Measurements from ENCODE around the gene ZNF783.
"Not testable (repeated sequence)": the region's sequence is repeated elsewhere in the genome, so short reads cannot be mapped to it uniquely, and the experiment has no call there.

ZNF783 gene

DNA sequence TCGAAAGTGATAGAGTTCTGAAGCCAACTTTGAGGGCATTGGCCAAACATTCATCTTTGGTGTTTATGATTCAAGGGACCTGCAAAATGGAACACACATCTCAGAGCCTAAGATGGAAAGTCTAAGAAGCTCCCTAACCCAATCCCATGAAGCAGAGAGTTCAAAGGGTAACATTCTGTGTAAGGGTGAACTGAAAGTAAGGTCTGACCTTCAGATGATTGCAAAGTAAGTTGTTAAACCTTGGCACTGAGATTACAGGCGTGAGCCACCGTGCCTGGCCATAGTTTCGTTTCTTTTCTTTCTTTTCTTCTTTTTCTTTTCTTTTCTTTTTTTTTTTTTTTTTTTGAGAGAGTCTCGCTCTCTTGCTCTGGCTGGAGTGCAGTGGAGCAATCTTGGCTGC lies 20.3 kb upstream of the ZNF783 start:
- no peak for DNase-seq

DNA sequence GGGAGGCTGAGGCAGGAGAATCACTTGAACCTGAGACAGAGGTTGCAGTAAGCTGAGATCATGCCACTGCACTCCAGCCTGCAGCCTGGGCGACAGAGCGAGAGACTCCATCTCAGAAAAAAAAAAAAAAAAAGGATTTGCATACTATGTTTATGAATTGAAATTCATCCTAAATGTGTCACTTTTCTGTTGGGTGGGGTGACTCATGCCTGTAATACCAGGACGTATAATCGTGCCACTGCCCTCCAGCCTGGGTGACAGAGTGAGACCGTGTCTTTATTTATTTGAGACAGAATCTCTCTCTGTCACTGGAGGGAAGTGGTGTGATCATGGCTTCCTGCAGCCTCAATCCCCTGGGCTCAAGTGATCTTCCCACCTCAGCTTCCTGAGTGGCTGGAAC lies 16.8 kb upstream of the ZNF783 start:
- no peak for DNase-seq

DNA sequence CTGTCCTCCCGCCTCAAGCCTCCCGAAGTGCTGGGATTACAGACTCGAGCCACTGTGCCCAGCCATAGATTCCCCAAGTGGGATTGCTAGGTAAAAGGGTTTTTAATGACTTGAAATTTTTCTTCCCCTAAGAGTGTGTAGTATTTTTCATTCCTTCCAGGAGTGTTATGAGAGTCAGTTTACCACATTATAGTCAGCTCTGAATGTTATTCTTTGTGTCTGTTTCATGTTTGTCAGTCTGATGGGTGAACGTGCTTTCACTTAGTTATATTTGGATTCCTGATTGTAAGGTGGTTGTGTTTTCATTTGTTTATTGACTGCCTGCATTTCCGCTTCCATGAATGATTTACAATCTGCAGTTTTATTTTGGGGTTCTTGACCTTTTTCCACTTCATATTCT lies 16.3 kb upstream of the ZNF783 start:
- no peak for DNase-seq

DNA sequence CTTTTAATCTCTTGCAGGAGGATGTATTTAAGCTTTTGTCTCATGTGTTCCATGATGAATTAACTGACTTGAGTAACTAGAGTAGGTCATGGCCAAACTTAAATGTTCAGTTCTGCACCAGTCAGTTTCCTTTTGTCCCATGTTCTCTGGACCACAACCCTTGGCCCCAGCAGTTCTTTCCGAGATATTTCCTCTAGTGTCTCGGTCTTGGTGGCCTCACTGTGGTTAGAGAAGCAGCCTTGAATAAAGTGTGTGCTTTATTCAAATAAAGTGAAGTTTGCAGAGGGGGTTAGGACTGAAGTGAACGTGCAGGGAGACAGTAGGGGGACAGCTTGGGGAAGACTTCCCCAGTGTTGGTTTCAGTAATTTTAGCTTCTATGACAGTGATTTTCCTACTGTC lies 13.2 kb upstream of the ZNF783 start:
- no peak for DNase-seq

DNA sequence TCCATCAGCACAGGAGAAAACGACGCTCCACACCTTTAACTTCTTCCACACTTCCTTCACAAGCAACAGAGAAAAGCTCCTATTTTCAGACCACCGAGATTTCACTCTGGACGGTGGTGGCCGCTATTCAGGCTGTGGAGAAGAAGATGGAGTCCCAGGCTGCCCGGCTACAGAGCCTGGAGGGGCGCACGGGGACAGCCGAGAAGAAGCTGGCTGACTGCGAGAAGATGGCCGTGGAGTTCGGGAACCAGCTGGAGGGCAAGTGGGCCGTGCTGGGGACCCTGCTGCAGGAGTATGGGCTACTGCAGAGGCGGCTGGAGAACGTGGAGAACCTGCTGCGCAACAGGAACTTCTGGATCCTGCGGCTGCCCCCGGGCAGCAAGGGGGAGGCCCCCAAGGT lies 11.8 kb upstream of the ZNF783 start:
- DNase-seq, result not testable (repeated sequence)

DNA sequence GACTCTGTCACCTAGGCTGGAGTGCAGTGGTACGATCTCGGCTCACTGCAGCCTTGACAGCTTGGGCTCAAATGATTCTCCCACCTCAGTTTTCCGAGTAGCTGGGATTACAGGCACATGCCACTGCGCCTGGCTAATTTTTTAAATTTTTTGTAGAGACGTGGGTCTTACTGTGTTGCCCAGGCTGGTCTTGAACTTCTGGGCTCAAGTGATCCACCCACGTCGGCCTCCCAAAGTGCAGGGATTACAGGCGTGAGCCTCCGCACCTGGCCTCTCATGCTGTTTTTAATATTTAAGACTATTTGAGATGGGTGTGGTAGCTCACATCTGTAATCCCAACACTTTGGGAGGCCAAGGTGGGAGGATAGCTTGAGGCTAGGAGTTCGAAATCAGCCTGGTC lies 10.5 kb upstream of the ZNF783 start:
- not testable (repeated sequence) for DNase-seq

DNA sequence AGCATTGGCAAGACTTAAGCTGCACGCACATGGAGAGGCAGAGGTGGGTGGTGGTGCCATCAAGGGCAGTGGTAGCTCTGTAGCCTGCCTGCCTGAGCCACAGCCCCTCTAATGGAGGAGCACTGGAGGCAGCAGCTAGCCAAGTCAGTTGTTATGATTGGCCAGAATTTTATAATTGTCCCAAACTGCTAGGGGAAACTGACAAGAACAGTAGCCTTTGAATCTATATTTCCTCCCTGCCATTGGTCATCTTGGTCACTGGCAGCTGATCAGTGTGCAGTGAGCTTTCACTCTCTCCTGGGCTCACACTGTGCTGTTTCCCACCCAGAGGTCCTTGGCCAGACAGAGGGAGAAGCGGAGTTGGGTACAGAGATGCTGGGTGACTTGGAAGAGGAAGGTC lies 9.6 kb upstream of the ZNF783 start:
- no peak for DNase-seq

DNA sequence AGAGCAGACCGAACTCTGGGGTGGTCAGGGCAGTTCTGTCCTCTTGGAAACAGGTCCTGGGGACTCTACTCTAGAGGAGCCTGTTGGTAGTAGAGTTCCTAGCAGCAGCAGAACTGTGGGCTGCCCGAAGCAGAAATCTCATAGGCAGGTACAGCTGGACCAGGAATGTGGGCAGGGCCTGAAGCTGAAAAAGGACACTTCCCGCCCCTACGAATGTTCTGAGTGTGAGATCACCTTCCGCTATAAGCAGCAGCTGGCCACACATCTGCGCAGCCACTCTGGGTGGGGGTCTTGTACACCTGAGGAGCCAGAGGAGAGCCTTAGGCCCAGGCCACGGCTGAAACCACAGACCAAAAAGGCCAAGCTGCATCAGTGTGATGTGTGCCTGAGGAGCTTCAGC lies 8.3 kb upstream of the ZNF783 start:
- no peak for DNase-seq

DNA sequence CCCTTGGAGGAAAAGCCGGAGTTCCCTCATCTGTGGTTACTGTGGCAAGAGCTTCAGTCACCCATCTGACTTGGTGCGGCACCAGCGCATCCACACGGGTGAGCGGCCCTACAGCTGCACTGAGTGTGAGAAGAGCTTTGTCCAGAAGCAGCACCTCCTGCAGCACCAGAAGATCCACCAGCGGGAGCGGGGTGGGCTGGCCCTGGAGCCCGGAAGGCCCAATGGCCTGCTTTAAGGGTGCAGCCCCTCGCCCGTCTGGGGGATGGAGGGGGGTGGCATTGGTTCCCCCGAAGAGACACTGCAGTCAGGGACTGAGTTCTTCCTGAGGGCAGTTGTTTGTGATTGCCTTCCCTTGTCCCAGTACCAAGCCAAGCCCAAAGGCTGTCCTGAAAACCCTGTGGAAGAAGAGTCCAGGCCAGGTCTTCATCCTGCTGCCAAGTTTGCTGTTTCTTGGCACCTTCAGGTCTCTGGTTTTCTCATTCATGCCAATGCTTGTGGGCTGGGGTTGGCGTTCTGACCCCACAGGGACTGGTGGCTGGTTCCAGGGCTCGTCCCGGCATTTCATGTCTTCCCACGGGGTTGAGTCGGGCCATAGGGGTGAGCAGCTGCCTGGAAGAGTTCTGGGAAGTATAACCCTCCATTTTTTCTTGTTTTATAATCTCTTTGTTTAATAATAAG lies 7.7 kb upstream of the ZNF783 start:
- no peak for DNase-seq

DNA sequence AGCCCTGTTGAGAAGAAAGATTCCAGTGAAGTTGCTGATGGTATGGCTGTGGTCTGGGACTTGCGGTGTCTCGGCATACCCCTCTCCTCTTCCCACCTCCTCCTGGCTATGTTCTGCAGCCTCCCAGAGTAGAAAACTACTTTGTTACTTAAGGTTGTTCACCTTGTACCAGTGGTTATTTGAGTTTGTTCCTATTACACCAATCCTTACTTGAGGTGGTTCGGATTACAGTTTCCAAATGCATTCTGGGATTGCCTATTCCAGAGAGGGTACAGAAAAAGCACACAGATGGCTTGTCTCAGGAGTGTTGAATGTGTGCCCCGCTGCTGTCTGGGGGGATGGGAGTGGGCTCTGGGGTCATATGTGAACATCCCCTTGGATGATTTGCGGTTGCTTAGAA lies 6.8 kb upstream of the ZNF783 start:
- DNase-seq, result no peak

DNA sequence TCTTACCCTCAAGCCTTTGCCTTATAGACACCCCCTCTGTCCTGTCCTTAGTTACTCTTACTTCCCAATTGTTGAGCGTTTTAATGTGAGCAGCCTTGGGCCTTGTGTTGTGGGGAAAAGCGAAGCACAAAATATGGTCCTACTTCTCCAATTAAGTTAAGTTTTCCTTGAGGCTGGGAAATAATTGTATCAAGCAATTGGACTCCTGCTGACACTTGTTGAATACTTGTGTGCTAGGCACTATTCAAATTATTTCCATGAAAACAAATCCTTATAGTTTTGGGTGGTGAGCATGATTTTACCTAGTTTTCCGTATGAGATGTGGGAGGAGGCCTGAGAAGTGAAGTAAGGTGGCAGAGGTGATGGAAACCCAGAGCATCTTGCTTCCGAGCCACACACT lies 5.4 kb upstream of the ZNF783 start:
- no peak for DNase-seq

DNA sequence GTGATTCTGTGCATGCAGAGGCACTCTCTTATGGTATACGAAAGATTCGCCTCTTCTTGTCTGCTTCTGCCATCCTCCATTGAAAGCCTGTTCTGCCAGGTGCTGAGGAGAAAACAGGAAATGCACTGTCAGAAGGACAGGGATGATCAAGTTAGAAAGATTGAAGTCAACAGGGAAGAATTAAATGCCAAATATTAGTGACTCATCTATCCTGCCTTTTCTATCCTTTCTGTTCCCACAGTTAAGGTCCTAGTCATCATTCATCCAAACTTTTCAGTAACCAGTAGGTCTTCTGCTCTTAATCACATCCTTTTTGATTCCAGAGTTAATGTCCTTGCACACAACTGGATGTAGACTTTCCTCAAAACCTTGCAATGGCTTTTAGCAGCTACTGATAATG lies 4.8 kb upstream of the ZNF783 start:
- DNase-seq, result no peak

DNA sequence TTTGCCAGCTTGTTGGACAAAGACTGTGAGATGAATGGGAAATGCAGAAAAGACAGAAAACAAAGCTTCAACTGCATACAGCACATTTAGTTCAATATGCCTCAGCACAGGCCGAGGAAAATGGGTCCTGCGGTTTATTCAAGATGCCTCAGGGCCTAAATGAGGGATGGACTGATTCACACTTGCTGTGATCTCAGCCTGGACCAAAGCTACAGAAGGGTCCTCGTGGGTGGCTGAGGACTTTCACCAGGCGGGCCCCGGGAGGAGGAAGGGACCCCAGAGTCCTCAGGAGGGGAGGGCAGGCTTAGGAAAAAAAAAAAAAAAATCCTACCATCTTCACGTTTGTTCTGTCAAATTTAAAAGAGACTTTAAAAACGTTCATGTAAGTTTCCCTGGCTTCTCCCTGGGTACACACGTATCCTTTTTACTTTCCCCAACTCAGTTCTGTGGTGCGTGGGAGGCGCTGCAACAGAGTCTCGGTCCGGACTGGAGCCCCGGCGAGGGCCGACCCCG lies 624 bp upstream of the ZNF783 start:
- no peak for DNase-seq

DNA sequence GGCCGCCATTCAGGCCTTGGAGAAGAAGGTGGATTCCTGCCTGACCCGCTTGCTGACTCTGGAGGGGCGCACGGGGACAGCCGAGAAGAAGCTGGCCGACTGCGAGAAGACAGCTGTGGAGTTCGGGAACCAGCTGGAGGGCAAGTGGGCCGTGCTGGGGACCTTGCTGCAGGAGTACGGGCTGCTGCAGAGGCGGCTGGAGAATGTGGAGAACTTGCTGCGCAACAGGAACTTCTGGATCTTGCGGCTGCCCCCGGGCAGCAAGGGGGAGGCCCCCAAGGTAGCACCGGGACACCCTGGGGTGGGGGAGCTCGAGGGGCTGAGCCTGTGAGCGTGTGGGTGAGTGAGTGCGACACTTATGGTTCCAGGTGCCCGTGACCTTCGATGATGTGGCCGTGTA lies 4.5 kb downstream of the ZNF783 start:
- no peak for DNase-seq

DNA sequence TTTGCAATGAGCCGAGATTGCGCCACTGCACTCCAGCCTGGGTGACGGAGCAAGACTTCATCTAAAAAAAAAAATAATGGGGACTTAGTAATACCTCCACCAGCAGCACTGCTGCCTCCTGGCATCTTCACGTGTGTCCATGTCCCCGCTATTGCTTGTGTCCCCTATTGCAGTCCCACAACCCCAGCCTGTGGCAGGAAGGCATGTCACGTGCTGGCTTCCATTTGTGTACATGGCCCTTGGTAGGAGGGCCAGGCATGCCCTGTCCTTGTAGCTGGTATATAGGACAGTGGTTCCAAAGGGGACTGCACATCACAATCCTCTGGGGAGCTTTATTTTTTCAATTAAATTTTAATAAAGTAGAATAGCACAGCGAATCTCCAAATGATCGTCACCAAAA lies 5.7 kb downstream of the ZNF783 start:
- DNase-seq, result no peak

DNA sequence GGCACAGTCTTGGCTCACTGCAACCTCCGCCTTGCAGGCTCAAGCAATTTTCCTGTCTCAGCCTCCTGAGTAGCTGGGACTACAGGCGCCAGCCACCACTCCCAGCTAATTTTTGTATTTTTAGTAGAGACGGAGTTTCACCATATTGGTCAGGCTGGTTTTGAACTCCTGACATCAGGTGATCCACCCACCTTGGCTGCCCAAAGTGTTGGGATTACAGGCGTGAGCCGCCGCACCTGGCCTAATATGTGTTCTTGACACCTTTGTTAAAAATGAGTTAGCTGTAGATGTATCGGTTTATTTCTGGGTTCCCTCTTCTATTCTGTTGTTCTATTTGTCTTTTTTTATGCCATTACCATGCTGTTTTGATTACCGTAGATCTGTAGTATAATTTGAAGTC lies 12.4 kb downstream of the ZNF783 start:
- not testable (repeated sequence) for DNase-seq

DNA sequence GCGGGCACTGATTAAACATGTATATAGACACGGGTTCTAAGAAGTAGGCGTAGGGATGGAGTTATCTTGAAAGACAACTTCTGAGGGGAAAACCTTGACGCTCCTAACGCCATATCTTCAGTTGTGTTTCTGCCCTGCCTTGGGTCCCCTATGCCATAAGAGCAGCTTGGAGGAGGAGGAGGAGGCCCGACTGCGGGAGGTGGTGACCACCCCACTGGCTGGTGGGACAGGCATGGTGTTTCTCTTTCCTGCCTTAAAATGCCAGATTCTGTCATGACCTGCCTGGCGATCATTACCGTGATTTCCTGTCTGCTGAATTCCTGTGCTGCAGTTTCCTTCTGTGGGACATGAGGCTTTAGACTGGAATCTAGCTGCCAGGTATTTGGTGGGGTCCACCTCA lies 15.9 kb downstream of the ZNF783 start:
- DNase-seq, result no peak

DNA sequence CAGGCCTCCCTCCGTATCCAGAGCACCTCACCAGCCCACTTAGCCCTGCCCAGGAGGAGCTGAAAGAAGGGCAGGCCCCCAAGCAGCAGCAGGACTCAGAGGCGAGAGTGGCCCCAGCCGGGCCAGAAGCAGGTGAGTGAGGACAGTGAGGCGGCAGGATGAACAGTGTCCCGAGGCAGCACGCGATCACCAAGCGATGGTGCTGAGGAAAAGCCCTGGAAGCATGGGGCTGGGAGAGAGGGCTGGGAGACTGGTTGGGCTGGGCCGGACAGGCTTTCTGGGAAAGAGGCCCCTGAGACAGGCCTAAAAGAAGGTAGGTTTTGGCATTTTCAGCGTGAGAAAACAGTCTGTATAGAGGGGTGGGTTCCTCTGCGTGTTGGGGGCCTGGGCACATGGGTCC lies 16.4 kb downstream of the ZNF783 start:
- no peak for DNase-seq

DNA sequence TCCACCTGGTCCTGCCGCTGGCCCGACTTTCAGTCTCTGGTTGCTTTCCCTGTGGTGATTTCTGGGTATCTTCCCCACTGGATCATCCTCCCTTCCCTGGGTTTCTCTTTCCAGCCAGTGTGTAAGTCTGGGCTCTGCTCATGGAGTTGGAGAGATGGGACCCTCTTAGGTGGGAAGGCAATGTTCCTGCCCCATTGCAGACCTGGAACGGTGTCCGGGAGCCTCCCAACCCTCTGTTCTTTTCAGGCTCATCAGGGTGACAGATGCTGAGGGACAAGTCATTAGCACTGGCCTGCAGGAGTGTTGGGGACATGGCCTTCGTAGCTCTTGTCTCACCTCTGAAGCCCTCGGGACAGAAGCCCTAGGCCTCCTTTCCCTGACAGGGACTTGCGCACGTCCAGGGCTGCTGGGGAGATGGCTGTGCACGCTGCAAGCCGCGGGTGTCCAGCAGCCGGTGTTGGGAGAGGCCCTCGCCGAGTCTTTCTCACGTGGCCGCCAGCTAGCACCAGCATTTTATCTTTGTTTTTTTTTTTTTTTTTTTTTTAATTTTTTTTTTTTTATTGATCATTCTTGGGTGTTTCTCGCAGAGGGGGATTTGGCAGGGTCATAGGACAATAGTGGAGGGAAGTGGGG lies 17.2 kb downstream of the ZNF783 start:
- no peak for DNase-seq

DNA sequence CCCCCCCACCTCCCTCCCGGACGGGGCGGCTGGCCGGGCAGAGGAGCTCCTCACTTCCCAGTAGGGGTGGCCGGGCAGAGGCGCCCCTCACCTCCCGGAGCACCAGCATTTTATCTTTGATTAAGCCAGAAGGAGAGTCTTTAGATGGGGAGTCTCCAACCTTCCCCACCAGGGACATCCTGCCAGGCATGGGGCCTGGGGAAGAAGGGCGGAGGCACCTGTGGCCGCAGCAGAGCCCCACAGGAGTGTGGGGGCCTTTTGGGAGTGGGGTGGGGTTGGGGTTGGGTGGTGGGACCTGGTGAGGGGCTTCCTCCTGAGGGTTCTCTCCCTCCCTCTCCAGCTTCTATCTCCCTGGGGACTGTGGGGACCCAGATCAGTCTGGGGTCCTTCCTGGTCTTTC lies 18.2 kb downstream of the ZNF783 start:
- DNase-seq, result no peak

DNA sequence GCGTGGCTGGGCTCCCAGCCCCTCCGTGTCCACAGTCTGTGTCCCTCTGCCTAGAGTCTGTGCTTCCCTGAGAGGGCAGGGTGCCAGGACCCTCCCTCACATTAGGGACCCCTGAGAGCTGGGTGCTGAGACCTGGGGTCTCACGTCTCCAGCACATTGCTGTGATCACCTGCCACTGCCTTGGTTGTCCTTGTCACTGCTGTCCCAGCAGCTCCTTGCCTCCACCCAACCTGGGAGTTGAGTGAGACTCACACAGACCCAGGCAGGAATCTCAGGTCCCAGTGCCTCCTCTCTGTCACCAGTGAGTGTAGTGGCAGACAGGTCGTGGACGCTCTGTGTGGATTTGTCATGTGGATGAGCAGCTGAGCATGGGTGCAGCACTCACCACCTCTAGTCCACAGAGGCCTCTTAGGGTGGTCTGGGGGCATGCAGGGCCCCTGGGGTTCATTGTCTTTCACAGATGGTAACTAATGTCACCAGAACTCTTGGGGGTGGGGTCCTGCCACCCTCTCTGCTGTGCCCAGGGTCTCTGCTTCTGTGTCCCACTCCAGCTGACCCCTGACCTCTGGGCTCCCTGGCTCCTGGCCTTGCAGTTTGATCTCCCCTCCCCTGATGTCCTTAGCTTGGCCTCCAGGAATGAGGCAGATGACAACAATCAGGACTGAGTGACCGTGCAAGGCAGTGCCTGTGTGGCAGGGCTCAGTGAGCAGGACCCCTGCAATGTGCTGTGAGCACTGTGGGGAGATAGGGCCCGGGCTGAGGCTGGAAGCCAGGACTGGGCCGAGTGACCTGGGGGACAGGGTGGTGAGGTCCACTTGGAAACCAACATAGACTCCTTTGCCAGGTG lies 18.9 kb downstream of the ZNF783 start:
- DNase-seq, result no peak

DNA sequence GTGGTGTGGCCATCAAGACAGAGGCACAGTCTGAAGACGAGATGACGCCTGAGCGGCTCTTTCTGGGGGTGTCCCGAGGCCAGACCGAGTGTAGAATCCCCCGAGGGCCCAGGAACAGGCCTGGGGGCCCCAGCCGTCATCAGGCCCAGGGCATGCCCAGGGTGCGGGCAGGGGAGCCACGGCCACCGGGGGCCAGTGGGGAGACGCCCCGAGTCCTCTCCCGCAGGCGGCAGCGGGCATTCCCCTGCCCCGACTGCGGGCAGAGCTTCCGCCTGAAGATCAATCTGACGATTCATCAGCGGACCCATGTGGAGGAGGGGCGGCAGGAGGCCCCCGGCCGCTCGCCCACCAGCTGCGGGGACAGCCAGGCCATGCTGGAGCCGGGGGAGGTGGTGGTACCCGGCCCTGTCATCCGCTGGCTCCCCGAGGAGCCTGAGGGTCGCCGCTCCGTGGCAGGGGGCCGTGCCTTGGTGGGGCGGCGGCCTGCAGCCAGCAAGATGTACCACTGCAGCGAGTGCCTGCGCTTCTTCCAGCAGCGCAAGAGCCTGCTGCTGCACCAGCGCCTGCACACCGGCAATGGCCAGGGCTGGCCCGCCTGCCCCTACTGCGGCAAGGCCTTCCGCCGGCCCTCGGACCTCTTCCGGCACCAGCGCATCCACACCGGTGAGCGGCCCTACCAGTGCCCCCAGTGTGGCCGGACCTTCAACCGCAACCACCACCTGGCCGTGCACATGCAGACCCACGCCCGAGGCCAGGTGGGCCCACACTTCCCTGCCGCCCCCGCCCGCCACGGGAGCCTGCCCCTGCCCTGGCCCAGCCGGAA lies 19.7 kb downstream of the ZNF783 start:
- no peak for DNase-seq

DNA sequence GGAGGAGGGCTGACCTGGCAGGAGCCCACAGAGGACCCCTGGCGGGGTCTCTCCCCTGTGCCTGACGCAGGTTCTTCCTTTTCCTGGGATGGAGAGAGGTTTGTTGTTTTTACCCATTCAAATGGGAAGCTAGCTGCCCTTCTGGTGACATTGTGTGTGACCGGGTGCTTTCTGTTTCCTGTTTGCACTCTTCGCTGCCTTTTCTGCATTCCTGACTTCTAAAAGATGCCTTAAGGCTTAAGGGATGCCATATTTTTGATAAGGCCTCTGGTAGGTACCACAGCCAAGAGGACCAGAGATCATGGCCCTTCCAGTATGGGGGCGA lies 20.3 kb downstream of the ZNF783 start:
- no peak for DNase-seq

All from GF-D8 (cell line).